ENCODE results near the gene RNF126.

- no peak for TF ChIP-seq CTCF (IDR thresholded peaks at IDR 0.05 in 4 of 5, conservative IDR thresholded peaks at IDR 0.05 in 1 of 5)
- no peak for TF ChIP-seq POLR2A (IDR thresholded peaks at IDR 0.05)
These were observed 16.0 kb downstream of the RNF126 start for GRCh38 chr19:646779-647565.
